Measurements from ENCODE around the gene FLYWCH1.

The FLYWCH1 gene

DNA sequence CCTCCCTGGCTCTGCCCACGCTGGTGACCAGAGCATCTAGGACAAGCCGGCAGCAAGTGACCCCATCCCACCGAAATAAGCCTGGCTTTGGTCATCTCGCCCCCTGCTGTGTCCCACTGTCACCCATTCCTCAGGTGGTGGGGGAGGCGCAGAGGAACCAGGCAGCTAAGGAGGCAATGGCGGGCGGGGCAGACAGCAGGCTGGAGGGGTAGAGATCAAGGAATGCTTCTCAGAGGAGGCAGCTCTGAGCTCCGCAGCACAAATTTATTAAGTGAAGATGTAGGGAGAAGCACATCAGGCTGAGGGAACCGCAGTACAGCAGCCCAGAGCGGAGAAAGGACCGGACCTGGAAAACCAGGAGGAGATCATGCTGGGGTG is 44.8 kb downstream of the FLYWCH1 start:
- DNase-seq (ENCODE audit: low read depth) = no peak
- in situ Hi-C loops (cut with HindIII; ENCODE audit: low sequenced_read_pairs) = no loop called here
- no peak overlapping the region for H3K4me3 ChIP-seq (ENCODE audit: low read depth, low read length)
- no peak for TF ChIP-seq CTCF (IDR thresholded peaks at IDR 0.05; ENCODE audit: low read depth, low read length, missing control alignments)

GRCh38 chr16:2959206-2959605 is 47.5 kb downstream of the FLYWCH1 start:
- in situ Hi-C loops (cut with HindIII; ENCODE audit: low sequenced_read_pairs) = no loop called here
- H3K4me3 ChIP-seq (ENCODE audit: low read depth, low read length) = no peak overlapping the region
- no peak for TF ChIP-seq CTCF (IDR thresholded peaks at IDR 0.05; ENCODE audit: low read depth, low read length, missing control alignments)
- DNase-seq (ENCODE audit: low read depth) = no peak

DNA sequence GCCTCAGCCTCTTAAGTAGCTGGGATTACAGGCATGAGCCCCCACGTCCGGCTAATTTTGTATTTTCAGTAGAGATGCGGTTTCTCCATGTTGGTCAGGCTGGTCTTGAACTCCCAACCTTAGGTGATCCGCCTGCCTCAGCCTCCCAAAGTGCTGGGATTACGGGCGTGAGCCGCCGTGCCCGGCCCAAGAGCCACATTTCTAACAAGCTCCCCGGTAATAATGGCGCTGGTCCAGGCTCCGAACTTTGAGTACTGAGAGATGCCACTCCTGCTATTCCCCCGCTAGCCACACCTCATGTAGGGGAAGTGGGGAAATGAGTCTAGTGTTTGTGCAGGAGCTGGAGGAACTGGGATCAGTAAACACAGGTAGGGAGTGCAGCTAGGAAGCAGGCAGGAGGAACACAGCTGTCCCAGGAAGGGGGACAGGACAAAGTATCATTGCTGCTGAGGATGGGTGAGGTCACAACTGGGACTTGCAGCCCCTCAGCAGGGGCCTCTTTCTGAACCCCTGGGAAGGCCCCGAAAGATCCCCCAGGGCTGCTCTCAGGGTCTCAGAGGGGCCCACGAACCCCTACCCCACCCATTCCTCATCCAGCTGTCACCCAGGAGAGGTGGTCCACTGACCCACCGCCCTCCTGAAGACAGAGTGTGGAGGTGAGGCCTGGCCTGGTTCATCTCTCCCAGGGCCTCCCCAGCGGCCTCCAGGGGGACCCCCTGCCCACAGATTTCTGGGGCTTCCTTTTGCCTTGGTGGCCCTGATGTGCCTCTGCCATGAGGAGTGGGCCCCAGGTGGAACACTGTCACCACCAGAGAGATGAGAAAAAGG is 48.7 kb downstream of the FLYWCH1 start:
- DNase-seq (ENCODE audit: low read depth) = no peak
- no peak for TF ChIP-seq CTCF (IDR thresholded peaks at IDR 0.05; ENCODE audit: low read depth, low read length, missing control alignments)
- in situ Hi-C loops (cut with HindIII; ENCODE audit: low sequenced_read_pairs) = no loop called here
- no peak overlapping the region for H3K4me3 ChIP-seq (ENCODE audit: low read depth, low read length)

GRCh38 chr16:2962334-2963073 is 50.8 kb downstream of the FLYWCH1 start:
- TF ChIP-seq CTCF (IDR thresholded peaks at IDR 0.05; ENCODE audit: low read depth, low read length, missing control alignments) = no peak
- H3K4me3 ChIP-seq (ENCODE audit: low read depth, low read length) = no peak overlapping the region
- in situ Hi-C loops (cut with HindIII; ENCODE audit: low sequenced_read_pairs) = no loop called here
- no peak for DNase-seq (ENCODE audit: low read depth)

DNA sequence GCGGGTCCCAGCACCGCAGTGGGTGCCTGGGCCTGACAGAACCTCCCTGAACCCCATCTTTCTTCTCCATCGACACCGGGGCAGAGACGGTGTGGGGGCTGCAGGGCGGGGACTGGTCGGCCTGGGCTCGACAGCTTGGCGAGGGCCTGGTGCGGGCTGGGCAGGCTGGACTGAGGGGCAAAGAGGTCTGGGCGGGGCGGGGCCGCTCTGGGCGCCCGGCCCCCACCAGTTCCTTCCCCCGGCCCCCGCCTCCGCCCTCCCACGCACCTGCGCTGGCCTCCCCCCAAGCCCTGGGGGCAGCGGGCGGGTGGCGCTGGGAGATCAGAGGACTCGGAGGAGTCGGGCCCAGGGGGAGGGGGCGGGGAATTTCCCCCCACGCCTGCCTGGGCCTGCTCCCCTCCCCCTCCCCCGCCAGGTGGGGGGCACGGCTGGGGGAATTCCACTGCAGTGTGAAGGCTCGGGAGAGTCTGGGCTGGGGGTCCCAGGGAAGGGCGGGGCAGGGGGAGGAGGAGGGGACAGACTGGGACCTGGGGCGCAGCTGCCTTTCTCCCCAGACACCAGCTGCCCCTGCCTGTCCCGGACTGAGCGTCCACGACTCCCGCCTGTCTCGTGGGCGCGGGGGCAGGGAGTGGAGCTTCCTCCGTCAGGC is 51.5 kb downstream of the FLYWCH1 start:
- no peak for DNase-seq (ENCODE audit: low read depth)
- in situ Hi-C loops (cut with HindIII; ENCODE audit: low sequenced_read_pairs) = no loop called here
- TF ChIP-seq CTCF (IDR thresholded peaks at IDR 0.05; ENCODE audit: low read depth, low read length, missing control alignments) = no peak
- H3K4me3 ChIP-seq (ENCODE audit: low read depth, low read length) = peak overlapping the region; percentile 23

- H3K4me3 ChIP-seq (ENCODE audit: low read depth, low read length) = peak within 1 kb of the TSS; percentile 23
- DNase-seq (ENCODE audit: low read depth) = no peak
- no peak for TF ChIP-seq CTCF (IDR thresholded peaks at IDR 0.05; ENCODE audit: low read depth, low read length, missing control alignments)
- in situ Hi-C loops (cut with HindIII; ENCODE audit: low sequenced_read_pairs) = no loop called here
These were observed 52.2 kb downstream of the FLYWCH1 start, which contains the start of gene KREMEN2 for GRCh38 chr16:2963723-2964474. TSS of gene KREMEN2 (plus strand) at chr16:2964275. CDS start at chr16:2964521, 246 bp downstream.

Measured in astrocyte of the cerebellum (primary cell).